Fibroblast of lung (primary cell): ENCODE measurements around the gene LAMA5.

Source experiments
- CTCF ChIP-seq, 2 donors: IDR thresholded peaks in 1 of 2; conservative IDR thresholded peaks in 1 of 2; 1 replicate in 1 of 2; 2 replicates in 1 of 2; pipeline ENCODE4 v1.5.1; 2011 to 2012; ENCODE audit warnings: low read length in 2 of 2, control low read depth in 1 of 2, inconsistent platforms in 1 of 2, low read depth in 1 of 2, mild to moderate bottlenecking in 1 of 2
- EZH2 ChIP-seq: IDR thresholded peaks from 2 replicates; pipeline ENCODE4 v1.5.1; 2012; ENCODE audit warnings: low read length, control low read depth, mild to moderate bottlenecking; ENCODE audit errors: missing control alignments

- TF ChIP-seq EZH2 (no peak), CTCF (conservative IDR thresholded peaks at IDR 0.05 in 1 of 2, IDR thresholded peaks at IDR 0.05 in 1 of 2; ENCODE audit: low read depth in 1 of 2, low read length in 2 of 2) (no peak)
These were observed 11.6 kb downstream of the LAMA5 start for GRCh38 chr20:62355516-62355877.
